Pancreas (tissue), 10 donors: ENCODE measurements around the gene FARSA. TPM values are rescaled to one million over a fixed set of nuclear protein-coding genes. Genes with fewer than 3 reads are reported as not detected.
A peak's percentile ranks its signal among the peaks of the same experiment; 100 is the strongest.

Experiments used
- ATAC-seq, 4 donors: fragments of 200-7000 bp; cut with Tn5 transposase; one replicate each; pipeline versions ENCODE4 v1.8.0 to v1.9.1; 2020; ENCODE audit warnings: mild to moderate bottlenecking in 4 of 4, moderate library complexity in 4 of 4
- DNase-seq, 6 donors: peaks; one replicate each; pipeline ENCODE4 v3.0.0-alpha.2; 2020
- FAIRE-seq: peaks from 2 replicates; lab custom pipeline; 2012; peaks lifted over from hg19 to GRCh38; lab: Jason Lieb, UNC
- H3K27ac ChIP-seq, 4 donors: fragments of 200-600 bp; sonication (generic); 1 replicate in 3 of 4; 2 replicates in 1 of 4; pipeline versions ENCODE4 v1.5.0 to v1.8.0; 2020
- H3K27me3 ChIP-seq, 4 donors: fragments of 200-600 bp; one replicate each; pipeline ENCODE4 v1.8.0; 2021
- H3K36me3 ChIP-seq, 3 donors: fragments of 200-600 bp; sonication (generic) in 1 of 3; one replicate each; pipeline versions ENCODE4 v1.5.0 to v1.8.0; 2020 to 2021
- H3K4me1 ChIP-seq, 3 donors: fragments of 200-600 bp; one replicate each; pipeline ENCODE4 v1.8.0; 2021
- H3K4me3 ChIP-seq, 4 donors: fragments of 200-600 bp; sonication (generic) in 2 of 4; one replicate each; pipeline versions ENCODE4 v1.5.0 to v1.8.0; 2020 to 2021
- H3K9me3 ChIP-seq, 4 donors: fragments of 200-600 bp; one replicate each; pipeline ENCODE4 v1.8.0; 2021
- CTCF ChIP-seq, 4 donors: fragments of 200-600 bp; sonication (generic) in 3 of 4; IDR thresholded peaks; one replicate each; pipeline versions ENCODE4 v1.5.0 to v1.8.0; 2021; ENCODE audit warnings: antibody characterized with exemption in 4 of 4
- WGBS, 2 donors: extraction: QIAGEN DNeasy Blood & Tissue Kit; methylation state at CpG; one replicate each; pipeline ENCODE4 v1.1.7; 2013; 5-methylcytosine and 5-hydroxymethylcytosine counted together
- intact Hi-C, 3 donors: fragments of 100-400 bp; cut with DNase I; formaldehyde crosslinking; loops; one replicate each; pipeline versions ENCODE4 v1.11.1 to v1.14.2; 2022
- polyA plus RNA-seq, 2 donors: library from polyadenylated mRNA; stranded (reverse); fragments of 200-250 nt; gene quantifications; one replicate each; pipeline ENCODE4 v1.2.3, GENCODE V29; 2013
- total RNA-seq, 6 donors: library from RNA; stranded (reverse); fragmentation: NEBNext Ultra II Directional in 4 of 6; extraction: Animal tissue kit (Norgen Biotek cat#: 25700) in 4 of 6; gene quantifications; one replicate each; pipeline versions ENCODE4 v1.2.1 to v1.2.4, GENCODE V29; 2021 to 2023
- donor health status: healthy with polysubstance abuse.
- donor health status: DM: no; HTN: no; CAD: no; lungs with moderate emphysema.
- donor health status: DM: no; HTN: no; CAD: no.
- donor health status: control.
- donor health status: control.
- donor health status: Bipolar disorder and iron deficiency.
- donor health status: DM: yes; HTN: yes; CAD: no.
- donor health status: DM: no; HTN: no; CAD: no.
- donor health status: DM: no; HTN: no; CAD: no.
- donor health status: DM: yes; HTN: yes; CAD: no.

Gene FARSA
- total and polyA plus RNA-seq, 8 donors = 19.4 to 46.0 (median 30.2) TPM

DNA sequence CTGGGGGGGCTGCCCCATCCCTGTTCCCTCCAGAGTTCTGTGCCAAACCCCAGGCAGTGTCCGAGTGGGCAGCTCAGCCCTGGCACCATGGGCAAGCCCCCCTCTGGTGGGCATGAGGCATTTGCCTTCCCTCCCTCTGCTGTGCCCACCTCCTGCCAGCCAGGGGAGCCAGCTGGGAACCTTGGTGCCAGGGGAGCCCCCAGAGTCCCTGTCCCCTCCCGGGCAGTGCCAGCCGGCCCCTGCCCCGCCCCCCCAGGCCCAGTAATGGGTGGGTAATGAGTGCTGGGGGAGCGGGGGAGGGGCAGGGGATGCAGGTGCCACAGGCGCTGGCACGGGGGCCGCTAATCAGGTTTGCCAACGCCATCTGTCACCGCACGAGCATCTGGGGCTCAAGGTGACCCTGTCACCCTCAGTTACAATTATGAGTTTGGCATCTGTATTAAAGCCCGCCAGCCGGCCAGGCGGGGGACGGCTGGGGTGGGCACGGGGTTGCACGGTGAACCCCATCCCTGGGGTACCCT is 41.8 kb upstream of the FARSA start:
- ATAC-seq (no peak), FAIRE-seq (no peak), DNase-seq (no peak)
- no peak overlapping the region for H3K4me3 ChIP-seq
- H3K36me3 ChIP-seq = no peaks in the 10 kb centered on the region
- WGBS, 2 donors = 40 to 41% methylated on average over 15 to 17 of the region's 17 CpGs
- TF ChIP-seq CTCF (IDR thresholded peaks at IDR 0.05) = no peak
- intact Hi-C loops = loop anchor here in 2 of 3 donors (5.0 to 10.0 kb wide), 2 partner anchors 117 to 290 kb away; no protein-coding TSS in a partner anchor
- no peaks in the 10 kb centered on the region for H3K4me1 ChIP-seq
- H3K27me3 ChIP-seq = no peaks in the 10 kb centered on the region
- no peak overlapping the region for H3K27ac ChIP-seq
- H3K9me3 ChIP-seq = no peaks in the 10 kb centered on the region

DNA sequence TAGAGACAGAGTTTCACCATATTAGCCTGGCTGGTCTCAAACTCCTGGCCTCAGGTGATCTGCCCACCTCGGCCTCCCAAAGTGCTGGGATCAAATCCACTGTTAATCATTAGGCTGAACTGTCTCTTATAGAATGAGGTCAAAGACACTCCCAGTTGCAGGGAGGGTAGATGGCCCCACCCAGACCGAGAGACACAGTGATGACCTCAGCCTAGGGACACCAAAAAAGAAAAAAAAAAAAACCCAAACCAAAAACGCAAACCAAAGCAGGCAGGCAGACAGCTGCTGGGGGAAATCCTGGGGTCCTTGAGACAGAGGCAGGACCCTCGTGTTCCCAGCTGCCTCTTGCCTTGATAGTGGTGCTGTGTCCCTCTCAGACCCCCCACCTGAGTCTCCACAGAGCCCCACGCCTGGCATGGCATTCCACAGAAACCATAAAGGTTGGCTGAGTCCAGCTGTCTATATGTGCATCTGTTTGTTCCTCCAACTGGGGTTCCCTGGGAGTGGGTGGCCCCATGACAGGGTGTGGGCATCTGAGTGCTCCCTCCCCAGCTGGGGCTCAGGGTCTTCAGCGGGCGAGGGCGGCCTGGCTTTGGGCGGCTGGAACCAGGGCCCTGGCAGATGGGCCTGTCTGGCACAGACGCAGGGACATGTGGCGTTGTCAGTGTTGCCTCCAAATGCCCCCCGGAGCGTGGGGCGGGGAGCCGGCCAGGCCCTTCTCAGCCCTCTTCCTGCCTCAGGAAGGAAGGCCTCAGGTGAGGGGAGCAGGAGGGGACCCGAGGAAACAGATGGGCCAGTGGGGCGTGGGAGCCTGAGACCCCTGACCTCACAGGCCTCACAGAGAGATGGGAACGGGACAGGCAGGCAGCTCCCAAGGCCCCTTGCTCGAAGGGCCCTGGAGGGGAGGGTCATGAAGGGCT is 41.0 kb upstream of the FARSA start:
- H3K9me3 ChIP-seq = no peaks in the 10 kb centered on the region
- no peak overlapping the region for H3K4me3 ChIP-seq
- H3K4me1 ChIP-seq = peaks cover 0 to 2% (median 0%) of the 10 kb centered on the region in 3 donors
- intact Hi-C loops = loop anchor here in 2 of 3 donors (5.0 to 10.0 kb wide), 2 partner anchors 118 to 290 kb away; no protein-coding TSS in a partner anchor
- FAIRE-seq (no peak), ATAC-seq (peak in 1 of 4 donors; percentile 22), DNase-seq (no peak)
- no peaks in the 10 kb centered on the region for H3K27me3 ChIP-seq
- no peaks in the 10 kb centered on the region for H3K36me3 ChIP-seq
- WGBS, 2 donors = 68 to 81% methylated on average over 19 of the region's 19 CpGs
- H3K27ac ChIP-seq = no peak overlapping the region
- no peak for TF ChIP-seq CTCF (IDR thresholded peaks at IDR 0.05)

DNA sequence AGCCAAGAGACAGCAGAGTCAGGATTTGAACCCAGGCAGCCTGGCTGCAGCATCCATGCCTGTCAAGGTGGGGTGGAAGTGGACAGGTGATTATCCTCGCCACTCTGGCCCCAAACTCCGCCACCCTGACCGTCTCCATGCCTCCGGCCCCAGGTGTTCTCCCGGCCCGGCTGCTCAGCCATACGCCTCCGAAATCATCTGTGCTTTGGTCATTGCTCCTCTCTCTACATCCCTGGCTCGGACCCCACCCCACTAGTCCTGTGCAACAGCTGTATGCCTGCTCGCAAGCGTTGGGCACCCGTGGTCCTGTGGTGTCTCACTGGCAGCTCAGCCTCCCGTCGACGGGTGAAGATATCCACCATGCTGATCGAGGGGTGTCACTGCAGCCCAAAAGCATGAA is 39.7 kb upstream of the FARSA start:
- H3K4me3 ChIP-seq = no peak overlapping the region
- 73 to 84% methylated on average over 16 of the region's 16 CpGs for WGBS, 2 donors
- FAIRE-seq (no peak), DNase-seq (no peak), ATAC-seq (no peak)
- H3K4me1 ChIP-seq = peaks cover 0 to 3% (median 0%) of the 10 kb centered on the region in 3 donors
- intact Hi-C loops = loop anchor here in 1 of 3 donors (10.0 kb wide), 1 partner anchor 292 kb away; no protein-coding TSS in a partner anchor
- no peaks in the 10 kb centered on the region for H3K36me3 ChIP-seq
- no peaks in the 10 kb centered on the region for H3K9me3 ChIP-seq
- no peak overlapping the region for H3K27ac ChIP-seq
- H3K27me3 ChIP-seq = no peaks in the 10 kb centered on the region
- no peak for TF ChIP-seq CTCF (IDR thresholded peaks at IDR 0.05)

- H3K27ac ChIP-seq = no peak overlapping the region
- no peaks in the 10 kb centered on the region for H3K36me3 ChIP-seq
- peaks cover 0 to 3% (median 0%) of the 10 kb centered on the region in 3 donors for H3K4me1 ChIP-seq
- no peaks in the 10 kb centered on the region for H3K27me3 ChIP-seq
- DNase-seq (no peak), FAIRE-seq (no peak), ATAC-seq (no peak)
- no peak for TF ChIP-seq CTCF (IDR thresholded peaks at IDR 0.05)
- intact Hi-C loops = loop anchor here in 1 of 3 donors (10.0 kb wide), 1 partner anchor 295 kb away; no protein-coding TSS in a partner anchor
- no peaks in the 10 kb centered on the region for H3K9me3 ChIP-seq
- 85% methylated on average over 7 of the region's 7 CpGs for WGBS, 2 donors
- H3K4me3 ChIP-seq = no peak overlapping the region
Observed at GRCh38 chr19:12970070-12970820, 36.7 kb upstream of the FARSA start.
